Measurements from ENCODE around the gene ZNF264.
A peak's percentile ranks its signal among the peaks of the same experiment; 100 is the strongest.

ZNF264 gene

GRCh38 chr19:57191141-57192076 is at the start of gene ZNF264:
Gene ZNF264, plus strand, starts transcription at chr19:57191500. Its CDS starts 414 bp downstream, at chr19:57191914.
- DNase-seq (ENCODE audit: low read depth), result peak; percentile 82
- peak within 1 kb of the TSS; percentile 78 for H3K4me3 ChIP-seq (ENCODE audit: low read depth, low read length)
- no peak for TF ChIP-seq CTCF (IDR thresholded peaks at IDR 0.05; ENCODE audit: low read depth, low read length)
- TF ChIP-seq MYC (IDR thresholded peaks at IDR 0.05; ENCODE audit: low read depth, low read length), result no peak
- TF ChIP-seq POLR2A (IDR thresholded peaks at IDR 0.05; ENCODE audit: extremely low read depth, insufficient read length), result no peak
- no peak for TF ChIP-seq MAX (IDR thresholded peaks at IDR 0.05; ENCODE audit: low read depth, low read length)

- TF ChIP-seq POLR2A (IDR thresholded peaks at IDR 0.05; ENCODE audit: extremely low read depth, insufficient read length) (no peak), MYC (IDR thresholded peaks at IDR 0.05; ENCODE audit: low read depth, low read length) (no peak), CTCF (IDR thresholded peaks at IDR 0.05; ENCODE audit: low read depth, low read length) (no peak), MAX (IDR thresholded peaks at IDR 0.05; ENCODE audit: low read depth, low read length) (no peak)
- DNase-seq (ENCODE audit: low read depth), result no peak
- no peak overlapping the region for H3K4me3 ChIP-seq (ENCODE audit: low read depth, low read length)
Measured at GRCh38 chr19:57141699-57142098, 49.6 kb upstream of the ZNF264 start.

- TF ChIP-seq MYC (IDR thresholded peaks at IDR 0.05; ENCODE audit: low read depth, low read length) (no peak), CTCF (IDR thresholded peaks at IDR 0.05; ENCODE audit: low read depth, low read length) (no peak), MAX (IDR thresholded peaks at IDR 0.05; ENCODE audit: low read depth, low read length) (no peak), POLR2A (IDR thresholded peaks at IDR 0.05; ENCODE audit: extremely low read depth, insufficient read length) (no peak)
- DNase-seq (ENCODE audit: low read depth), result no peak
- no peak overlapping the region for H3K4me3 ChIP-seq (ENCODE audit: low read depth, low read length)
Measured at GRCh38 chr19:57152921-57153320, 38.4 kb upstream of the ZNF264 start.

GRCh38 chr19:57161985-57162539 is 29.2 kb upstream of the ZNF264 start:
- no peak overlapping the region for H3K4me3 ChIP-seq (ENCODE audit: low read depth, low read length)
- TF ChIP-seq MAX (IDR thresholded peaks at IDR 0.05; ENCODE audit: low read depth, low read length) (no peak), CTCF (IDR thresholded peaks at IDR 0.05; ENCODE audit: low read depth, low read length) (no peak), MYC (IDR thresholded peaks at IDR 0.05; ENCODE audit: low read depth, low read length) (no peak), POLR2A (IDR thresholded peaks at IDR 0.05; ENCODE audit: extremely low read depth, insufficient read length) (no peak)
- no peak for DNase-seq (ENCODE audit: low read depth)

GRCh38 chr19:57165846-57166245 is 25.5 kb upstream of the ZNF264 start:
- TF ChIP-seq POLR2A (IDR thresholded peaks at IDR 0.05; ENCODE audit: extremely low read depth, insufficient read length) (no peak), MAX (IDR thresholded peaks at IDR 0.05; ENCODE audit: low read depth, low read length) (no peak), CTCF (IDR thresholded peaks at IDR 0.05; ENCODE audit: low read depth, low read length) (no peak), MYC (IDR thresholded peaks at IDR 0.05; ENCODE audit: low read depth, low read length) (no peak)
- H3K4me3 ChIP-seq (ENCODE audit: low read depth, low read length), result no peak overlapping the region
- no peak for DNase-seq (ENCODE audit: low read depth)

Data from NB4 (cell line).